ENCODE data around the gene PLA2G2D.
"Not testable (repeated sequence)": the region's sequence is repeated elsewhere in the genome, so short reads cannot be mapped to it uniquely, and the experiment has no call there.

The PLA2G2D gene

DNA sequence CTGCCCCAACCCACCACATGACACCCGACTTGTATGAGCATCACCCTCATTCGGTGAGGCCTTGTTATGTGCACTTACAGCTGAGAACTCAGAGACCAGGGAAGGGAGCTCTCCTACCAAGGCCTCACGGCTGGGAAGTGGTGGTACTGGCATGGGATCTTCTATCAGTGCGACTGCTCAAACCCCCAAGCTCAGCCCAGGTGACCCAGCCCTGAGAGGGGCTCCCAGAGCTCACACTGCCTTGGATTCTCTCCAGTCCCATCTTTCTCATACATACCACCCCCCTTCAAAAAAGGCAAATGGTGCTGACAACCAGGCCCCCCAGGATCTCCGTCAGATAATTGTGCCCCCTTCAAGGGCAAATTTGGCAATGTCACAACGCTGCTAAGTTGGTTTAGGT, 19.0 kb upstream of the PLA2G2D start:
- TF ChIP-seq, protein P1, sequence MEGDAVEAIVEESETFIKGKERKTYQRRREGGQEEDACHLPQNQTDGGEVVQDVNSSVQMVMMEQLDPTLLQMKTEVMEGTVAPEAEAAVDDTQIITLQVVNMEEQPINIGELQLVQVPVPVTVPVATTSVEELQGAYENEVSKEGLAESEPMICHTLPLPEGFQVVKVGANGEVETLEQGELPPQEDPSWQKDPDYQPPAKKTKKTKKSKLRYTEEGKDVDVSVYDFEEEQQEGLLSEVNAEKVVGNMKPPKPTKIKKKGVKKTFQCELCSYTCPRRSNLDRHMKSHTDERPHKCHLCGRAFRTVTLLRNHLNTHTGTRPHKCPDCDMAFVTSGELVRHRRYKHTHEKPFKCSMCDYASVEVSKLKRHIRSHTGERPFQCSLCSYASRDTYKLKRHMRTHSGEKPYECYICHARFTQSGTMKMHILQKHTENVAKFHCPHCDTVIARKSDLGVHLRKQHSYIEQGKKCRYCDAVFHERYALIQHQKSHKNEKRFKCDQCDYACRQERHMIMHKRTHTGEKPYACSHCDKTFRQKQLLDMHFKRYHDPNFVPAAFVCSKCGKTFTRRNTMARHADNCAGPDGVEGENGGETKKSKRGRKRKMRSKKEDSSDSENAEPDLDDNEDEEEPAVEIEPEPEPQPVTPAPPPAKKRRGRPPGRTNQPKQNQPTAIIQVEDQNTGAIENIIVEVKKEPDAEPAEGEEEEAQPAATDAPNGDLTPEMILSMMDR (IDR thresholded peaks at IDR 0.05), result no peak
- H3K4me3 ChIP-seq, result no peak overlapping the region
- DNase-seq (ENCODE audit: low spot score), result no peak
- H3K27ac ChIP-seq, result no peak overlapping the region

DNA sequence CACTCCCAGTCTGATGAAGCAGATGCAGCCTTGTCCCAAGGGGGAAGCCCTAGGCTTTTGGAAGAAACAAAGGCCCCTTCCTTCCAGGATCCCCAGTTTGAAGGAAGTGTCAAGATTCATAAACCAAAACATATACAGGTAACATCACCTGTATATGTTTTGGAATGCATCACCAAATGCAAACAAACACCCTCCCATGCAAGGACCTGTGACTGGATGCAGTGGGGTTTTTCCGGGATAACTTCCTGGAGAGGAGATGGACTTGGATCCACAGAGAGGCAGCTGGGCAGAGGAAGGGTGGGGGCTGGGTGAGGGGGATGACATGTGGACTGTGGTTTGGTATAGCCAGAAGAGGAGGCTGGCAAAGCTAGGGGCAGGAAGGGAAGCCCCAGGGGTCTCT, 18.3 kb upstream of the PLA2G2D start:
- DNase-seq (ENCODE audit: low spot score), result no peak
- TF ChIP-seq, protein P1 (IDR thresholded peaks at IDR 0.05), result no peak
- Histone ChIP-seq H3K4me3 (no peak overlapping the region), H3K27ac (no peak overlapping the region)

DNA sequence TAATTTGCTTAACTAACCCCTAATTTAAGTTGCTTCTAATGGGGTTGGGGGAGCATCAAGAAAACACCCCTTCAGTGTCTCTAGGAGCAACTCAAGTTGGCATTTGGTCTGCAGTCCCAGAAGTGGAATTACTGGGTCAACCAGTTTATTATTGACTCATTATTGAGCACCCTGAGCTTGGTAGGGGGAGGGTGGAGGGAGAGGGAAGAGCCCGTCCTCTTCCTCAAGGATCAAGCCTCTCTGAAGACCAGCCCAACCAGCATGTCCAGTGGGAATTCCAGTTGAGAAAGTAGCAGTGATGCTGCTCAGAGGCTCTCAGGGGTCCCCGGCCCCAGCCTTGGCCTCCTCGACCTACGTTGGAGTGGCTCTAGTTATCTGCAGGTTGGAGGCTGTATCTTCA, 17.7 kb upstream of the PLA2G2D start:
- no peak overlapping the region for H3K4me3 ChIP-seq
- H3K27ac ChIP-seq, result no peak overlapping the region
- DNase-seq (ENCODE audit: low spot score), result no peak
- TF ChIP-seq, protein P1 (IDR thresholded peaks at IDR 0.05), result no peak

- TF ChIP-seq, protein P1 (IDR thresholded peaks at IDR 0.05), result no peak
- H3K4me3 ChIP-seq, result no peak overlapping the region
- peak; percentile 19 for DNase-seq (ENCODE audit: low spot score)
- H3K27ac ChIP-seq, result no peak overlapping the region
Measured at GRCh38 chr1:20136249-20136648, 16.9 kb upstream of the PLA2G2D start.

GRCh38 chr1:20134995-20135394, 15.7 kb upstream of the PLA2G2D start:
- TF ChIP-seq, protein P1 (IDR thresholded peaks at IDR 0.05), result no peak
- DNase-seq (ENCODE audit: low spot score), result no peak
- H3K4me3 ChIP-seq, result no peak overlapping the region
- no peak overlapping the region for H3K27ac ChIP-seq

DNA sequence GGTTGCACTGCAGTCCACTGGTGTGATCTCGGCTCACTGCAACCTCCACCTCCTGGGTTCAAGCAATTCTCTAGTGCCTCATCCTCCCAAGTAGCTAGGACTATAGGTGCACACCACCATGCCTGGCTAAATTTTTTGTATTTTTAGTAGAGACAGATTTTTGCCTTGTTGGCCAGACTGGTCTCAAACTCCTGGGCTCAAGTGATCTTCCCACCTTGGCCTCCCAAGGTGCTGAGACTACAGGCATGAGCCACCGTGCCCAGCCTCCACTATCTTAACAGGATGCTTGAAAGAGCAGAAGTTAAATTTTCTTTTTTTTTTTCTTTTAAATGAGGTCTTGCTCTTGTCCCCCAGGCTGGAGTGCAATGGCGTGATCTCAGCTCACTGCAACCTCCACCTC, 11.2 kb upstream of the PLA2G2D start:
- not testable (repeated sequence) for H3K4me3 ChIP-seq, H3K27ac ChIP-seq
- peak; percentile 56 for DNase-seq (ENCODE audit: low spot score)

DNA sequence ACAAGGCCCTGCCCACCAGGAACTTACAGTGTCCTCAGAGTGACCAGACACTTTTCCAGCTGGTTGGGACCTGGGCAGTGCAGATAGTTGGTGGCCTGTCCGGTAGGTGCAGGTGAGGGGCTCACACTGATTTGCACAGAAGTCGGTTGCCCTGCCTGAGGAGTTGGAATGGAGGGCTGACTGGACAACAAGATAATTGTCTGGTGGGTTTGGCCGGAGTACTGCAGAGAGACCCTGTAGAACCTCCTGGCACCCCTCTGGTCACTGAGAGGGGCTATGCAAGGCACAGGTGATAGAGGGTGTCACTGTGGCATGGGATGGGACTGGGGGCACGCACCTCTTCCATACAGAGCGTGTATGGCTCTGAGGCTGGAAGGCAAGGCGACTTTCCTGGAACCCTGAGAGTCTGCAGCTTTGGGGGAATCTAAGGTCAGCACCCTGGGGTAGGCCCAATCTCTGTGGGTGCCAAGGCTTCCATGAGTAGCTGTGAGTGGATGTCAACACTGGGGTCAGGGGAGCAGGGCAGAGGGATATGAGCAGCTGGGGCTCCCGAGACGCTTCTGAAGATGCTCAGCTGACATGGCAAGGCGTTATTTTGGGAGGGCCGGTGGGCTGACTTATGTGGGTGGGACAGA, 7.6 kb upstream of the PLA2G2D start:
- TF ChIP-seq, protein P1 (IDR thresholded peaks at IDR 0.05), result no peak
- H3K4me3 ChIP-seq, result no peak overlapping the region
- H3K27ac ChIP-seq, result no peak overlapping the region
- DNase-seq (ENCODE audit: low spot score), result peak; percentile 49

All from coronary artery (tissue), 2 donors.